GM20000 (cell line): ENCODE data around the gene ABLIM2.

Experiments used
- DNase-seq: peaks from one replicate; pipeline ENCODE4 v3.0.0; 2012; ENCODE audit warnings: low spot score
- TF ChIP-seq, protein P1 (sequence below): IDR thresholded peaks from 2 replicates; pipeline ENCODE4 v1.5.1; 2012; ENCODE audit warnings: mild to moderate bottlenecking, control low read depth; ENCODE audit errors: extremely low read depth, missing control alignments

ABLIM2 gene

DNA sequence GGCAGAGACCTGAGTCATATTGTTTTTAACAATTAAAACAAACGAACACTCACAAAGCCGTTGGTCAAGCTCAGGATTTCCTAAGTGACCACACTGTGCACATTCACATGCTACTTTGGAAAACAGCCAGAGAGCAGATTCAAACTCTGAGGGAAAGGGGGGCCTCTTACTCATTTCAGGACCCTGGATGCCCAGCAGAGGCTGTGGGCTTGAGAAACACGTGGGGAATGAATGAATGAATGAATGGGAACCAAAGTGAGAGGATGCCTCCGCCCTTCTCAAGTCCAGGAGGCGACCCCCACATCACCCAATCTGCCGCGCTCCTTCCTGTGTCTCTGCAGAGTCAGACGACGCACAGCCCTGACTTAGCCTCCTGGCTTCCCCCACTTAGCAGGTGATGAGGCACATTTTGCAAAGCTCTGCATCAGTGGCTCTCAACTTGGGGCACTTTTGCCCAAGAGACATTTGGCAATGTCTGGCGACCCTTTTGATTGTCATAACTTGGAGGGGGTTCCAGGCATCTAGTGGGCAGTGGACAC, 76.0 kb downstream of the ABLIM2 start:
- TF ChIP-seq, protein P1, sequence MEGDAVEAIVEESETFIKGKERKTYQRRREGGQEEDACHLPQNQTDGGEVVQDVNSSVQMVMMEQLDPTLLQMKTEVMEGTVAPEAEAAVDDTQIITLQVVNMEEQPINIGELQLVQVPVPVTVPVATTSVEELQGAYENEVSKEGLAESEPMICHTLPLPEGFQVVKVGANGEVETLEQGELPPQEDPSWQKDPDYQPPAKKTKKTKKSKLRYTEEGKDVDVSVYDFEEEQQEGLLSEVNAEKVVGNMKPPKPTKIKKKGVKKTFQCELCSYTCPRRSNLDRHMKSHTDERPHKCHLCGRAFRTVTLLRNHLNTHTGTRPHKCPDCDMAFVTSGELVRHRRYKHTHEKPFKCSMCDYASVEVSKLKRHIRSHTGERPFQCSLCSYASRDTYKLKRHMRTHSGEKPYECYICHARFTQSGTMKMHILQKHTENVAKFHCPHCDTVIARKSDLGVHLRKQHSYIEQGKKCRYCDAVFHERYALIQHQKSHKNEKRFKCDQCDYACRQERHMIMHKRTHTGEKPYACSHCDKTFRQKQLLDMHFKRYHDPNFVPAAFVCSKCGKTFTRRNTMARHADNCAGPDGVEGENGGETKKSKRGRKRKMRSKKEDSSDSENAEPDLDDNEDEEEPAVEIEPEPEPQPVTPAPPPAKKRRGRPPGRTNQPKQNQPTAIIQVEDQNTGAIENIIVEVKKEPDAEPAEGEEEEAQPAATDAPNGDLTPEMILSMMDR, result no peak
- DNase-seq, result no peak

DNA sequence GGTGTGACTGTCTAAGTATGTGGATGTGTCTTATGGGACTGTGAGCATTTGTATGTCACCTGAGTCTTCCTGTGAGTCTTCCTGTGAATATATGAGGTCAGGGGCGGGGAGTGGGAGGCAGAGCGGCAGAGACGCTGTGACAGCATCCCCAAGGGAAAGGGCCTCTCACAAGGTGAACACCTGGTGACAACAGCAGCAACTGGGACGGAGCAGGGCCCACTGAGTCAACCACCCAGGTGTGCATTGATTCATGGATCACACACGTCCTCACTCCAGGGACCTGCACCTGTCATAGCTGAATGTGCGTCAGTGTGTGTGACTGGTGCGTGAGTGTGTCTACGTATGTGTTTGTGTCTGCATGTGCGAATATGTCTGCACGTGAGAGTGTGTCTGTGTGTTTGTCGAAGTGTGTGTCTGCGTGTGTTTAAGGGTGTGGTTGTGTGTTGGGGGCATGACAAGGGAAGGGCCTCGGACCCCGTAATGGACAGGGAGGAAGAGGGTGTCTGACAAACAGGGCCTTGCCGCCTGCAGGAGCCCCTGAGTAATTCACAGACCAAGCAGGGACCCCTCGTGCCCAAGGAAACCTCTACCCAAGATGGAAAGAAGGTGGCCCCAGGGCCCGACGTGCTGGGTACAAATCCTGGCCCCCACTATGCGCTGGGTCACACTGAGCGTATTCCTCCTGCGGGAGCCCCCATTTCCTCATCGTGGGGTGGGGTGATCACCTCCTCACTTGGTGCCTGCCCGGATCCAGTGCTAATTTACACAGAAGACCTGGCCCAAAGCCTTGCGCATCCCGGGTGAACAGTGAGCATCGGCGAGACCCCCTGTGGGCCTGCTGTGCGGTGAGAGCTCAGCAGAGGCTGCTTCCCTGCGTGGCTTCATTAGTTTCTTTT, 76.7 kb downstream of the ABLIM2 start:
- TF ChIP-seq, protein P1, result no peak
- no peak for DNase-seq

- TF ChIP-seq, protein P1, result no peak
- DNase-seq, result no peak
Observed at GRCh38 chr4:8081171-8081570, 77.4 kb downstream of the ABLIM2 start.

- TF ChIP-seq, protein P1, result no peak
- no peak for DNase-seq
Observed at GRCh38 chr4:8080754-8081065, 77.9 kb downstream of the ABLIM2 start.

- TF ChIP-seq, protein P1, result no peak
- DNase-seq, result no peak
Observed at GRCh38 chr4:8079916-8080753, 78.5 kb downstream of the ABLIM2 start.

DNA sequence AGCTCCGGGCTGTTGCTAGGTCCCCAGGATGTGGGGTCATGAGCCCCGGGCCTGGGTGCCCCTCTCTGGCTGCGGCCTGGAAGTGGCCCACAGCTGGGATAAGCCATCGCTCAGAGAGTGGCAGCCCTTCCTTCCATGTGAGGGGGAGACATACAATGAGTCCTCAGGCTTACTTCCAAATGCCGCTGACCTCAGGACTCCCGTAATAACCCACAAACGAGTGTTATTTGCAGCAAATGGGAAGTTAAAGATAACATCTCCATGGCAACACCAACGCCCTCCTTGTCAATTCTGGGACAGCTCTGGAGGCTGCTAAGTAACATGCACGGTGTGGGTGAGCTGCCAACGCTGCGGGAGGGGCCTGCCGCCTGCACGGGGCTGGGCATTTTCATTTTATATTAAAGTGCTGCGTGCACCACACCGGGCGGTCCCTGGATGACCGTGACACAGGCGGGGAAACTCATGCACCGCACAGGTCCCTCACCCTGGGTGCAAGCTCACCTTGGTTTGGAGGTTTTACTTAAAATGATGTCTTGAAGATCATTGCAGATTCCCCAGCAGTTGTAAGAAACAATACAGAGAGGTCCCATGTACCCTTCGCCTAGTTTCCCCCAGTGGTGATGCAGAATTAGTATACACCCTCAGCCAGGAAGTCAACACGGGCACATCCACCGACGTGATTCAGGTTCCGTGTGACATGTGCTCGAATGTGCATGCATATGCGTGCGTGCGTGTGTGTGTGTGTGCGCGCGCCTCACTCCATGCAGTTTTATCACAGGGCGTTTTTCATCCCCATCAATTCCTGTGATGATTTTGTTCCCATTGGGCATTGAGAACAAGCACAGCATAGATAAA, 79.4 kb downstream of the ABLIM2 start:
- DNase-seq, result no peak
- TF ChIP-seq, protein P1, result no peak
